GM20000 (cell line): Measurements from ENCODE around the gene ALDH1A1.

ENCODE experiments used
- DNase-seq: peaks from one replicate; pipeline ENCODE4 v3.0.0; 2012; ENCODE audit warnings: low spot score
- TF ChIP-seq, protein P1 (sequence below): IDR thresholded peaks from 2 replicates; pipeline ENCODE4 v1.5.1; 2012; ENCODE audit warnings: mild to moderate bottlenecking, control low read depth; ENCODE audit errors: extremely low read depth, missing control alignments

ALDH1A1 gene

GRCh38 chr9:72949918-72950325, 2.9 kb downstream of the ALDH1A1 start:
- TF ChIP-seq, protein P1, sequence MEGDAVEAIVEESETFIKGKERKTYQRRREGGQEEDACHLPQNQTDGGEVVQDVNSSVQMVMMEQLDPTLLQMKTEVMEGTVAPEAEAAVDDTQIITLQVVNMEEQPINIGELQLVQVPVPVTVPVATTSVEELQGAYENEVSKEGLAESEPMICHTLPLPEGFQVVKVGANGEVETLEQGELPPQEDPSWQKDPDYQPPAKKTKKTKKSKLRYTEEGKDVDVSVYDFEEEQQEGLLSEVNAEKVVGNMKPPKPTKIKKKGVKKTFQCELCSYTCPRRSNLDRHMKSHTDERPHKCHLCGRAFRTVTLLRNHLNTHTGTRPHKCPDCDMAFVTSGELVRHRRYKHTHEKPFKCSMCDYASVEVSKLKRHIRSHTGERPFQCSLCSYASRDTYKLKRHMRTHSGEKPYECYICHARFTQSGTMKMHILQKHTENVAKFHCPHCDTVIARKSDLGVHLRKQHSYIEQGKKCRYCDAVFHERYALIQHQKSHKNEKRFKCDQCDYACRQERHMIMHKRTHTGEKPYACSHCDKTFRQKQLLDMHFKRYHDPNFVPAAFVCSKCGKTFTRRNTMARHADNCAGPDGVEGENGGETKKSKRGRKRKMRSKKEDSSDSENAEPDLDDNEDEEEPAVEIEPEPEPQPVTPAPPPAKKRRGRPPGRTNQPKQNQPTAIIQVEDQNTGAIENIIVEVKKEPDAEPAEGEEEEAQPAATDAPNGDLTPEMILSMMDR = no peak
- no peak for DNase-seq

DNA sequence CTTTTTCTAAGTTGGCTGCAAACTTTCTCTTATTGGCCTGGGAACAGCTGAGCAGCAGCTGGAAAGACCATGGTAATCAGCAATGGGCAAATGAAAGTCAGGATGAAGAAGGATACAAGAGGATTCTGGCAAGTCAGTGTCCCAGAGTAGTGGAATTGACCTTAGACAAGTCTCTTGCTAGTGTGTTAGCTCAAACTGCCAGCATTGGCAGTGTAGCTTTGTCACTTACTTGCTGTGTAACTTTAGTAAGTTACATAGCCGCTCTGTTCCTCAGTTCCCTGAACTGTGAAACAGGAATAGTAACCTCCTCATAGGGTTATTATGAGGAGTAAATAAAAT, 3.6 kb downstream of the ALDH1A1 start:
- DNase-seq = no peak
- TF ChIP-seq, protein P1 = no peak

- TF ChIP-seq, protein P1 = no peak
- no peak for DNase-seq
Measured at GRCh38 chr9:72948575-72949243, 4.1 kb downstream of the ALDH1A1 start.

- TF ChIP-seq, protein P1 = no peak
- no peak for DNase-seq
Measured at GRCh38 chr9:72947984-72948465, 4.8 kb downstream of the ALDH1A1 start.

GRCh38 chr9:72946821-72947220, 6.0 kb downstream of the ALDH1A1 start:
- TF ChIP-seq, protein P1 = no peak
- DNase-seq = no peak

- no peak for DNase-seq
Measured at GRCh38 chr9:72946318-72946717, 6.5 kb downstream of the ALDH1A1 start.

GRCh38 chr9:72945391-72945790, 7.5 kb downstream of the ALDH1A1 start:
- TF ChIP-seq, protein P1 = no peak
- no peak for DNase-seq

More at GRCh38 chr9:72946318-72946717, 6.5 kb downstream of the ALDH1A1 start:
- TF ChIP-seq, protein P1 = no peak
